HEK293 (cell line): Measurements from ENCODE around the gene LGALS4.
"Not testable (repeated sequence)": the region's sequence is repeated elsewhere in the genome, so short reads cannot be mapped to it uniquely, and the experiment has no call there.

Experiments
- CTCF ChIA-PET: fragments of 350-600 bp; formaldehyde crosslinking; extraction: SDS; loops from one replicate; lab custom pipeline; 2021; ENCODE audit warnings: antibody characterized with exemption; lab: Yijun Ruan, JAX
- POLR2A ChIA-PET: fragments of 300-600 bp; formaldehyde crosslinking; extraction: SDS; loops from one replicate; lab custom pipeline; 2020; ENCODE audit warnings: antibody characterized with exemption, inconsistent platforms; lab: Yijun Ruan, JAX
- H3K27ac ChIP-seq: fragments of 200-500 bp; sonication (Bioruptor generic); 2 replicates; pipeline ENCODE4 v1.5.1; 2014; ENCODE audit warnings: low read depth, low read length, control low read depth, inconsistent platforms; ENCODE audit errors: extremely low read depth
- H3K36me3 ChIP-seq, 2 experiments: fragments of 200-500 bp in 1 of 2; sonication (Bioruptor generic) in 1 of 2; 1 replicate in 1 of 2; 2 replicates in 1 of 2; pipeline ENCODE4 v1.5.1; 2014 to 2017; ENCODE audit warnings: inconsistent platforms in 2 of 2, low read length in 2 of 2; ENCODE audit not compliant: control insufficient read depth in 2 of 2, insufficient read depth in 1 of 2
- H3K4me1 ChIP-seq: fragments of 200-500 bp; sonication (Bioruptor generic); 2 replicates; pipeline ENCODE4 v1.5.1; 2014; ENCODE audit warnings: mild to moderate bottlenecking, low read length, inconsistent platforms; ENCODE audit not compliant: control insufficient read depth, insufficient read depth
- H3K4me3 ChIP-seq: 2 replicates; pipeline ENCODE4 v1.5.1; 2011; ENCODE audit warnings: low read depth, mild to moderate bottlenecking, control low read depth, low read length, moderate library complexity
- H3K9me3 ChIP-seq: fragments of 200-500 bp; sonication (Bioruptor generic); 2 replicates; pipeline ENCODE4 v1.5.1; 2014; ENCODE audit warnings: low read depth, low read length, inconsistent platforms; ENCODE audit not compliant: control insufficient read depth, insufficient read depth
- GLIS1 ChIP-seq: fragments of 450-650 bp; formaldehyde crosslinking; IDR thresholded peaks from 2 replicates; pipeline ENCODE4 v1.5.1; 2016; ENCODE audit warnings: missing biosample characterization, missing genetic modification characterization
- IKZF3 ChIP-seq: fragments of 450-650 bp; IDR thresholded peaks from 2 replicates; pipeline ENCODE4 v1.5.0; 2018; ENCODE audit warnings: missing biosample characterization, mild to moderate bottlenecking, missing genetic modification characterization, moderate library complexity
- KLF7 ChIP-seq: fragments of 450-650 bp; formaldehyde crosslinking; IDR thresholded peaks from 2 replicates; pipeline ENCODE4 v1.5.1; 2016; ENCODE audit warnings: missing biosample characterization, missing genetic modification characterization, borderline replicate concordance
- MZF1 ChIP-seq: fragments of 450-650 bp; formaldehyde crosslinking; IDR thresholded peaks from 2 replicates; pipeline ENCODE4 v1.5.1; 2017; ENCODE audit warnings: missing biosample characterization, missing genetic modification characterization, borderline replicate concordance
- ZNF19 ChIP-seq: fragments of 450-650 bp; formaldehyde crosslinking; IDR thresholded peaks from 2 replicates; pipeline ENCODE4; 2016; ENCODE audit warnings: missing biosample characterization, missing genetic modification characterization, low read depth
- ZNF202 ChIP-seq: fragments of 450-650 bp; formaldehyde crosslinking; IDR thresholded peaks from 2 replicates; pipeline ENCODE4 v1.5.1; 2016; ENCODE audit warnings: missing biosample characterization, missing genetic modification characterization, borderline replicate concordance
- ZNF311 ChIP-seq: fragments of 450-650 bp; formaldehyde crosslinking; IDR thresholded peaks from 2 replicates; pipeline ENCODE4 v1.5.1; 2017; ENCODE audit warnings: missing biosample characterization, missing genetic modification characterization, borderline replicate concordance
- ZNF394 ChIP-seq: fragments of 450-650 bp; formaldehyde crosslinking; IDR thresholded peaks from 2 replicates; pipeline ENCODE4 v1.5.1; 2016; ENCODE audit warnings: missing biosample characterization, missing genetic modification characterization, mild to moderate bottlenecking, moderate library complexity, borderline replicate concordance
- ZNF514 ChIP-seq: fragments of 450-650 bp; formaldehyde crosslinking; IDR thresholded peaks from 2 replicates; pipeline ENCODE4 v1.5.1; 2016; ENCODE audit warnings: missing biosample characterization, missing genetic modification characterization
- ZNF530 ChIP-seq: fragments of 450-650 bp; formaldehyde crosslinking; IDR thresholded peaks from 2 replicates; pipeline ENCODE4 v1.5.1; 2016; ENCODE audit warnings: low read depth, missing biosample characterization, missing genetic modification characterization
- ZNF600 ChIP-seq: fragments of 450-650 bp; formaldehyde crosslinking; IDR thresholded peaks from 2 replicates; pipeline ENCODE4 v1.5.1; 2016; ENCODE audit warnings: missing biosample characterization, missing genetic modification characterization
- ZNF621 ChIP-seq: fragments of 450-650 bp; formaldehyde crosslinking; IDR thresholded peaks from 2 replicates; pipeline ENCODE4 v1.5.1; 2017; ENCODE audit warnings: missing biosample characterization, missing genetic modification characterization
- ZNF76 ChIP-seq: fragments of 450-650 bp; formaldehyde crosslinking; IDR thresholded peaks from 2 replicates; pipeline ENCODE4; 2016; ENCODE audit warnings: low read depth, missing biosample characterization, missing genetic modification characterization, borderline replicate concordance
- TF ChIP-seq, protein P1 (sequence below): fragments of 450-650 bp; formaldehyde crosslinking; IDR thresholded peaks from 2 replicates; pipeline ENCODE4 v1.5.1; 2016; ENCODE audit warnings: missing biosample characterization, missing genetic modification characterization
- TF ChIP-seq, protein P2 (sequence below): fragments of 450-650 bp; formaldehyde crosslinking; IDR thresholded peaks from 2 replicates; pipeline ENCODE4 v1.5.0; 2017; ENCODE audit warnings: missing biosample characterization, missing genetic modification characterization, borderline replicate concordance
- TF ChIP-seq, protein P3 (sequence below): fragments of 450-650 bp; formaldehyde crosslinking; IDR thresholded peaks from 2 replicates; pipeline ENCODE4 v1.5.1; 2016; ENCODE audit warnings: missing biosample characterization, missing genetic modification characterization

LGALS4 gene

DNA sequence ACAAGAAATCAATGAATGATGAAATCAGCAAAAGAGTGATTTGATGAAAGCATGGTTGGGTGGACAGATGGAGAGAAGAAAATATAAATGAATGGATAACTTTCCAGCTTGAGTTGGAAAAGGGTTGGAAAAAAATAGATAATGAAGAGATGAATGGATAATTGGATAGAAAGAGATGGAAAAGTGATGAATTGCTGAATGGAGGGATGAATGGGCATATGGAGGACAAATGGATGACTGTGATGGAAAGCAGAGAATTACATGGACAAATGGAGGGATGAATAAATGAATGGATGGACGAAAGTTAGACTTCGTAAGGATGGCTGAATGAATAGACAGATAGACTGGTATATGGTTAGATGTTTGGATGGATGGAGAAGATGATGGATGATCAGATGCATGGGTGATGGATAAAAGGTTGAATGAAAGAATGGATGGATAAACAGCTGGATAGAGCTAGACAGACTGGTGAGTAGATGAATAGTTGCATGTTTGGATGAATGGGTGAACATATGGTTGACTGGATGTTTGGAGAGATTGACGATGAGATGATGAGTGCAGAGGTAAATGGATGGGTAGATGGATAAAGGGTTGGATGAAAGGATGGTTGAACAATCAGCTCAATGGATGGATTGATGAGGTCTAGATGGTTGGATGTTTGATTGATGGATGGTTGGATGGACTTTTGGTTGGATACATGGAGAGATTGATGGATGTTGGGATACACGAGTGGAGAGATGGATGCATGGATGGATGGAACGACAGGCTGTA, 12.0 kb downstream of the LGALS4 start (continued):
- TF ChIP-seq, protein P1, sequence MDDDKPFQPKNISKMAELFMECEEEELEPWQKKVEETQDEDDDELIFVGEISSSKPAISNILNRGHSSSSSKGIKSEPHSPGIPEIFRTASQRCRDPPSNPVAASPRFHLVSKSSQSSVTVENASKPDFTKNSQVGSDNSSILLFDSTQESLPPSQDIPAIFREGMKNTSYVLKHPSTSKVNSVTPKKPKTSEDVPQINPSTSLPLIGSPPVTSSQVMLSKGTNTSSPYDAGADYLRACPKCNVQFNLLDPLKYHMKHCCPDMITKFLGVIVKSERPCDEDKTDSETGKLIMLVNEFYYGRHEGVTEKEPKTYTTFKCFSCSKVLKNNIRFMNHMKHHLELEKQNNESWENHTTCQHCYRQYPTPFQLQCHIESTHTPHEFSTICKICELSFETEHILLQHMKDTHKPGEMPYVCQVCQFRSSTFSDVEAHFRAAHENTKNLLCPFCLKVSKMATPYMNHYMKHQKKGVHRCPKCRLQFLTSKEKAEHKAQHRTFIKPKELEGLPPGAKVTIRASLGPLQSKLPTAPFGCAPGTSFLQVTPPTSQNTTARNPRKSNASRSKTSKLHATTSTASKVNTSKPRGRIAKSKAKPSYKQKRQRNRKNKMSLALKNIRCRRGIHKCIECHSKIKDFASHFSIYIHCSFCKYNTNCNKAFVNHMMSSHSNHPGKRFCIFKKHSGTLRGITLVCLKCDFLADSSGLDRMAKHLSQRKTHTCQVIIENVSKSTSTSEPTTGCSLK (tag by site-specific recombination), result peak; percentile 75
- no peak for TF ChIP-seq KLF7 (tag by site-specific recombination)
- TF ChIP-seq MZF1 (tag by site-specific recombination), result no peak
- peak; percentile 58; the same call in 1 of the 2 replicates for TF ChIP-seq ZNF621 (tag by site-specific recombination)
- TF ChIP-seq ZNF76, result no peak
- TF ChIP-seq ZNF311 (tag by site-specific recombination), result peak; percentile 33; the same call in 1 of the 2 replicates
- TF ChIP-seq, protein P2, sequence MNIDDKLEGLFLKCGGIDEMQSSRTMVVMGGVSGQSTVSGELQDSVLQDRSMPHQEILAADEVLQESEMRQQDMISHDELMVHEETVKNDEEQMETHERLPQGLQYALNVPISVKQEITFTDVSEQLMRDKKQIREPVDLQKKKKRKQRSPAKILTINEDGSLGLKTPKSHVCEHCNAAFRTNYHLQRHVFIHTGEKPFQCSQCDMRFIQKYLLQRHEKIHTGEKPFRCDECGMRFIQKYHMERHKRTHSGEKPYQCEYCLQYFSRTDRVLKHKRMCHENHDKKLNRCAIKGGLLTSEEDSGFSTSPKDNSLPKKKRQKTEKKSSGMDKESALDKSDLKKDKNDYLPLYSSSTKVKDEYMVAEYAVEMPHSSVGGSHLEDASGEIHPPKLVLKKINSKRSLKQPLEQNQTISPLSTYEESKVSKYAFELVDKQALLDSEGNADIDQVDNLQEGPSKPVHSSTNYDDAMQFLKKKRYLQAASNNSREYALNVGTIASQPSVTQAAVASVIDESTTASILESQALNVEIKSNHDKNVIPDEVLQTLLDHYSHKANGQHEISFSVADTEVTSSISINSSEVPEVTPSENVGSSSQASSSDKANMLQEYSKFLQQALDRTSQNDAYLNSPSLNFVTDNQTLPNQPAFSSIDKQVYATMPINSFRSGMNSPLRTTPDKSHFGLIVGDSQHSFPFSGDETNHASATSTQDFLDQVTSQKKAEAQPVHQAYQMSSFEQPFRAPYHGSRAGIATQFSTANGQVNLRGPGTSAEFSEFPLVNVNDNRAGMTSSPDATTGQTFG, result peak; percentile 51; the same call in 1 of the 2 replicates
- no peak for TF ChIP-seq ZNF600 (tag by site-specific recombination)
- TF ChIP-seq ZNF514 (tag by site-specific recombination), result no peak
- TF ChIP-seq ZNF394, result no peak
- TF ChIP-seq, protein P3, sequence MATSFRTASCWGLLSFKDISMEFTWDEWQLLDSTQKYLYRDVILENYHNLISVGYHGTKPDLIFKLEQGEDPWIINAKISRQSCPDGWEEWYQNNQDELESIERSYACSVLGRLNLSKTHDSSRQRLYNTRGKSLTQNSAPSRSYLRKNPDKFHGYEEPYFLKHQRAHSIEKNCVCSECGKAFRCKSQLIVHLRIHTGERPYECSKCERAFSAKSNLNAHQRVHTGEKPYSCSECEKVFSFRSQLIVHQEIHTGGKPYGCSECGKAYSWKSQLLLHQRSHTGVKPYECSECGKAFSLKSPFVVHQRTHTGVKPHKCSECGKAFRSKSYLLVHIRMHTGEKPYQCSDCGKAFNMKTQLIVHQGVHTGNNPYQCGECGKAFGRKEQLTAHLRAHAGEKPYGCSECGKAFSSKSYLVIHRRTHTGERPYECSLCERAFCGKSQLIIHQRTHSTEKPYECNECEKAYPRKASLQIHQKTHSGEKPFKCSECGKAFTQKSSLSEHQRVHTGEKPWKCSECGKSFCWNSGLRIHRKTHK (tag by site-specific recombination), result peak; percentile 49; the same call in 1 of the 2 replicates
- TF ChIP-seq ZNF19 (tag by site-specific recombination), result no peak

DNA sequence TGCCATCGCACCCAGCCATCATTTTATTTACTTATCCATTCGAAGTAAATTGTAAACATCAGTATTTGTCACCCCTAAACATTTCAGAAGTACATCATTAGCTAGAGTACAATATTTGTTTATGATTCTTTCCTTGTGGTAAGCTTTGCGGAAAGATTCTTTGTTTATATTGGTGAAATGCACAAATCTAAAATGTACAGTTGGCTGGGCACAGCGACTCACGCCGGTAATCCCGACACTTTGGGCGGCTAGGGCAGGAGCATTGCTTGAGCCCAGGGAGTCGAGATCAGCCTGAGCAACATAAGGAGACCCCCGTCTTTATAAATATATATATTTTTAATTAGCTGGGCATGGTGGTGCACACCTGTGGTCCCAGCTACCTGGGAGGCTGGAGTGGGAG, 13.6 kb downstream of the LGALS4 start:
- Histone ChIP-seq H3K9me3 (no peaks in the 10 kb centered on the region; the same call in 1 of the 2 replicates), H3K36me3 (no peaks in the 10 kb centered on the region; a peak in 1 of 3 replicates), H3K4me1 (no peaks in the 10 kb centered on the region), H3K27ac (no peak overlapping the region), H3K4me3 (no peak overlapping the region)
- TF ChIP-seq IKZF3 (tag by site-specific recombination) (no peak), ZNF530 (tag by site-specific recombination) (no peak), ZNF202 (tag by site-specific recombination) (no peak), GLIS1 (tag by site-specific recombination) (no peak)
- CTCF ChIA-PET, result interaction anchor here (0.5 kb wide), 1 partner anchor 281 kb away, joined by 3 read pairs; no protein-coding TSS in a partner anchor
- POLR2A ChIA-PET, result no interaction called here

DNA sequence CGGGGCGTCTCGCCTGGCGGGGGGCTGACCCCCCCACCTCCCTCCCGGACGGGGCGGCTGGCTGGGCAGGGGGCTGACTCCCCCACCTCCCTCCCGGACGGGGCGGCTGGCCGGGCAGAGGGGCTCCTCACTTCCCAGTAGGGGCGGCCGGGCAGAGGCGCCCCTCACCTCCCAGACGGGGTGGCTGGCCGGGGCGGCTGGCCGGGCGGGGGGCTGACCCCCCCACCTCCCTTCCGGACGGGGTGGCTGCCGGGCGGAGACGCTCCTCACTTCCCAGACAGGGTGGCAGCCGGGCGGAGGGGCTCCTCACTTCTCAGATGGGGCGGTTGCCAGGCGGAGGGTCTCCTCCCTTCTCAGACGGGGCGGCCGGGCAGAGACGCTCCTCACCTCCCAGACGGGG, 15.0 kb downstream of the LGALS4 start:
- H3K9me3 ChIP-seq, H3K27ac ChIP-seq, POLR2A ChIA-PET, CTCF ChIA-PET, H3K4me3 ChIP-seq, H3K36me3 ChIP-seq, H3K4me1 ChIP-seq: not testable (repeated sequence)
